Activated CD8-positive, alpha-beta T cell treated with anti-CD3 and anti-CD28 coated beads for 36 hours (primary cell): Measurements from ENCODE around the gene STK11. TPM values are rescaled to one million over a fixed set of nuclear protein-coding genes. Genes with fewer than 3 reads are reported as not detected.

Experiments used
- ATAC-seq: fragments of 200-7000 bp; cut with Tn5 transposase; one replicate; pipeline ENCODE4 v1.10.0; 2021; ENCODE audit warnings: mild to moderate bottlenecking, moderate library complexity
- CTCF ChIA-PET: fragments of 350-600 bp; sonication (Branson Sonifier 250); formaldehyde crosslinking; loops from one replicate; lab custom pipeline; 2021; ENCODE audit warnings: antibody characterized with exemption; lab: Charles Lee
- POLR2A ChIA-PET: fragments of 350-600 bp; sonication (Branson Sonifier 250); formaldehyde crosslinking; loops from one replicate; lab custom pipeline; 2021; ENCODE audit warnings: antibody characterized with exemption; lab: Charles Lee
- DNase-seq: peaks from one replicate; pipeline ENCODE4 v3.0.0-alpha.2; 2020
- H3K27ac Mint-ChIP-seq: one replicate; pipeline ENCODE4 v1.8.0; 2021; ENCODE audit warnings: mild to moderate bottlenecking, mixed read lengths
- H3K27me3 Mint-ChIP-seq: one replicate; pipeline ENCODE4 v1.8.0; 2021; ENCODE audit warnings: mixed read lengths
- H3K36me3 Mint-ChIP-seq: one replicate; pipeline ENCODE4 v1.8.0; 2021; ENCODE audit warnings: low read depth, mixed read lengths
- H3K4me1 Mint-ChIP-seq: one replicate; pipeline ENCODE4 v1.8.0; 2021; ENCODE audit warnings: low read depth, mixed read lengths
- H3K4me3 Mint-ChIP-seq: one replicate; pipeline ENCODE4 v1.8.0; 2021; ENCODE audit warnings: mild to moderate bottlenecking, moderate library complexity, mixed read lengths
- H3K9me3 Mint-ChIP-seq: one replicate; pipeline ENCODE4 v1.8.0; 2021; ENCODE audit warnings: mixed read lengths
- CTCF ChIP-seq: fragments of 200-600 bp; IDR thresholded peaks from one replicate; pipeline ENCODE4 v1.8.0; 2022; ENCODE audit warnings: antibody characterized with exemption, mild to moderate bottlenecking
- intact Hi-C: fragments of 100-400 bp; cut with micrococcal nuclease; formaldehyde crosslinking; loops from one replicate; pipeline ENCODE4 v1.10.0; 2022
- total RNA-seq, 2 experiments: library from RNA; stranded (reverse); gene quantifications; one replicate each; pipeline ENCODE4 v1.2.3, GENCODE V29; 2021

STK11 gene
- total RNA-seq, 2 experiments from 2014 or later = 55.1 to 58.0 TPM

- H3K27ac Mint-ChIP-seq = no peak overlapping the region
- ChIA-PET CTCF (interaction anchor here (0.9 to 2.5 kb wide), 3 partner anchors 23 to 104 kb away, joined by 3 to 7 read pairs (median 4); partner anchors contain the start of gene ATP5F1D), POLR2A (no interaction called here)
- no peaks in the 10 kb centered on the region for H3K9me3 Mint-ChIP-seq
- no peaks in the 10 kb centered on the region for H3K27me3 Mint-ChIP-seq
- no peak for ATAC-seq
- H3K4me3 Mint-ChIP-seq = no peak overlapping the region
- H3K36me3 Mint-ChIP-seq = peaks cover 7% of the 10 kb centered on the region
- intact Hi-C loops = no loop called here
- no peak for TF ChIP-seq CTCF
- no peak for DNase-seq
- H3K4me1 Mint-ChIP-seq = peaks cover 17% of the 10 kb centered on the region
Observed at GRCh38 chr19:1217366-1217765, 11.8 kb downstream of the STK11 start.

- no peaks in the 10 kb centered on the region for H3K9me3 Mint-ChIP-seq
- H3K36me3 Mint-ChIP-seq = no peaks in the 10 kb centered on the region
- intact Hi-C loops = no loop called here
- CTCF ChIA-PET = interaction anchor here (1.2 to 2.5 kb wide), 2 partner anchors 22 to 26 kb away, joined by 3 to 7 read pairs; partner anchors contain the start of gene ATP5F1D
- H3K4me1 Mint-ChIP-seq = peaks cover 7% of the 10 kb centered on the region
- no peak overlapping the region for H3K4me3 Mint-ChIP-seq
- TF ChIP-seq CTCF = no peak
- POLR2A ChIA-PET = no interaction called here
- H3K27me3 Mint-ChIP-seq = no peaks in the 10 kb centered on the region
- H3K27ac Mint-ChIP-seq = no peak overlapping the region
- DNase-seq (no peak), ATAC-seq (no peak)
Observed at GRCh38 chr19:1218751-1219567, 13.4 kb downstream of the STK11 start.

GRCh38 chr19:1219786-1220476 is 14.4 kb downstream of the STK11 start:
- no peak overlapping the region for H3K27ac Mint-ChIP-seq
- H3K4me3 Mint-ChIP-seq = no peak overlapping the region
- ATAC-seq (no peak), DNase-seq (no peak)
- POLR2A ChIA-PET = no interaction called here
- CTCF ChIA-PET = no interaction called here
- H3K9me3 Mint-ChIP-seq = no peaks in the 10 kb centered on the region
- H3K4me1 Mint-ChIP-seq = peaks cover 3% of the 10 kb centered on the region
- no peaks in the 10 kb centered on the region for H3K36me3 Mint-ChIP-seq
- TF ChIP-seq CTCF = no peak
- H3K27me3 Mint-ChIP-seq = no peaks in the 10 kb centered on the region
- intact Hi-C loops = no loop called here

GRCh38 chr19:1220477-1220930 is 14.9 kb downstream of the STK11 start:
- intact Hi-C loops = no loop called here
- POLR2A ChIA-PET = interaction anchor here (1.0 kb wide), 2 partner anchors 11 to 16 kb away, joined by 3 to 4 read pairs; no protein-coding TSS in a partner anchor
- TF ChIP-seq CTCF = no peak

More at GRCh38 chr19:1220477-1220930, 14.9 kb downstream of the STK11 start:
- H3K27me3 Mint-ChIP-seq = no peaks in the 10 kb centered on the region
- no peaks in the 10 kb centered on the region for H3K9me3 Mint-ChIP-seq
- peaks cover 3% of the 10 kb centered on the region for H3K4me1 Mint-ChIP-seq
- no peak overlapping the region for H3K27ac Mint-ChIP-seq
- H3K4me3 Mint-ChIP-seq = no peak overlapping the region
- H3K36me3 Mint-ChIP-seq = no peaks in the 10 kb centered on the region
- no peak for ATAC-seq
- no peak for DNase-seq
- CTCF ChIA-PET = interaction anchor here (0.9 kb wide), 1 partner anchor 24 kb away, joined by 3 read pairs; no protein-coding TSS in a partner anchor
